PC-9 (cell line): ENCODE results near the gene CDC42BPB.

ENCODE experiments used
- EZH2 ChIP-seq: fragments of 200-600 bp; sonication (generic); IDR thresholded peaks from 2 replicates; pipeline ENCODE4 v1.8.0; 2017; ENCODE audit warnings: antibody characterized with exemption, low read depth
- TF ChIP-seq, protein P1 (sequence below): fragments of 200-600 bp; sonication (generic); conservative IDR thresholded peaks from 2 replicates; pipeline ENCODE4 v1.6.1; 2017; ENCODE audit warnings: mixed run types, antibody characterized with exemption, mild to moderate bottlenecking, moderate library complexity

DNA sequence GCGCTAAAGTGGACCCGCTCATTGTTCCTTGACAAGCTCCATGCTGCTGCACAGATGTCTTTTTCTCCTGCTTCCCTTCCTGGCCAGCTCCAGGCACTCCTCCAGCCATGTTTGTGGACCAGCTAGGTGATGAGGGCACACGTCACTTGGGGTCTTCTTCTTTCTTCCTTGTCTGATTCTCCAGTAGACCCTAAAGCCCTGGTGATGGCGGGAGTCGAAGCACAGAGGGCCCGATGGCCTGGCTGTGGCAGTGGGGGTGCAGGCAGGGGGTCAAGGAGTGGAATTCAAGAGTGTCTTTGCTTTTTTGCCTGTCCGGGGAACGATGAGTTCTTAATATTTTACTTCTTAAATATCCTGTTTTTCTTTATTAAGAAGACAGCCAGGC is 157.8 kb downstream of the CDC42BPB start:
- no peak for TF ChIP-seq EZH2
- TF ChIP-seq, protein P1, sequence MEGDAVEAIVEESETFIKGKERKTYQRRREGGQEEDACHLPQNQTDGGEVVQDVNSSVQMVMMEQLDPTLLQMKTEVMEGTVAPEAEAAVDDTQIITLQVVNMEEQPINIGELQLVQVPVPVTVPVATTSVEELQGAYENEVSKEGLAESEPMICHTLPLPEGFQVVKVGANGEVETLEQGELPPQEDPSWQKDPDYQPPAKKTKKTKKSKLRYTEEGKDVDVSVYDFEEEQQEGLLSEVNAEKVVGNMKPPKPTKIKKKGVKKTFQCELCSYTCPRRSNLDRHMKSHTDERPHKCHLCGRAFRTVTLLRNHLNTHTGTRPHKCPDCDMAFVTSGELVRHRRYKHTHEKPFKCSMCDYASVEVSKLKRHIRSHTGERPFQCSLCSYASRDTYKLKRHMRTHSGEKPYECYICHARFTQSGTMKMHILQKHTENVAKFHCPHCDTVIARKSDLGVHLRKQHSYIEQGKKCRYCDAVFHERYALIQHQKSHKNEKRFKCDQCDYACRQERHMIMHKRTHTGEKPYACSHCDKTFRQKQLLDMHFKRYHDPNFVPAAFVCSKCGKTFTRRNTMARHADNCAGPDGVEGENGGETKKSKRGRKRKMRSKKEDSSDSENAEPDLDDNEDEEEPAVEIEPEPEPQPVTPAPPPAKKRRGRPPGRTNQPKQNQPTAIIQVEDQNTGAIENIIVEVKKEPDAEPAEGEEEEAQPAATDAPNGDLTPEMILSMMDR = no peak
